ENCODE measurements around the gene IRF9.

Gene IRF9

GRCh38 chr14:24126939-24127338 is 34.1 kb upstream of the IRF9 start:
- Mint-ChIP-seq H3K27me3 (no peaks in the 10 kb centered on the region), H3K4me3 (no peak overlapping the region), H3K27ac (no peak overlapping the region), H3K36me3 (ENCODE audit: low read depth) (peaks cover 10% of the 10 kb centered on the region), H3K4me1 (ENCODE audit: low read depth) (peaks cover 15% of the 10 kb centered on the region), H3K9me3 (no peaks in the 10 kb centered on the region)

DNA sequence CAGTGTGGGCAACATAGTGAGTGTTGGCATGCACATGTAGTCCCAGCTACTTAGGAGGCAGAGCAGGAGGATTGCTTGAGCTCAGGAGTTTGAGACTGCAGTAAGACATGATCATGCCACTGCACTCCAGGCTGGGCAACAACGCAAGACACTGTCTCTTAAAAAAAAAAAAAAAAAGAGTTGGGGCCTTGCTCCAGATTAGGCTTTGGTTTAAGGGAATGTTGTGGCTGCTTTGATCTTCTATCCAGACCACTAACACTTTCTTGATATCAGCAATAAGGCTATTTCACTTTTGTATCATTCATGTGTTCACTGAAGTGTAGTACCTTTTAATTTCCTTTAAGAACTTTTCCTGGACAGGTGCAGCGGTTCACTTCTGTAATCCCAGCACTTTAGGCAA is 33.4 kb upstream of the IRF9 start:
- no peak overlapping the region for H3K4me3 Mint-ChIP-seq
- H3K27ac Mint-ChIP-seq: no peak overlapping the region
- H3K36me3 Mint-ChIP-seq (ENCODE audit: low read depth): peaks cover 10% of the 10 kb centered on the region
- H3K4me1 Mint-ChIP-seq (ENCODE audit: low read depth): peaks cover 21% of the 10 kb centered on the region
- no peaks in the 10 kb centered on the region for H3K9me3 Mint-ChIP-seq
- H3K27me3 Mint-ChIP-seq: no peaks in the 10 kb centered on the region

- H3K9me3 Mint-ChIP-seq: no peaks in the 10 kb centered on the region
- H3K4me1 Mint-ChIP-seq (ENCODE audit: low read depth): peaks cover 17% of the 10 kb centered on the region
Observed at GRCh38 chr14:24129410-24129998, 31.6 kb upstream of the IRF9 start.

GRCh38 chr14:24130380-24130716 is 30.7 kb upstream of the IRF9 start, which contains the start of gene FITM1:
TSS of gene FITM1 (plus strand) at chr14:24130659. CDS start at chr14:24131564, 905 bp downstream.
- Mint-ChIP-seq H3K4me1 (ENCODE audit: low read depth) (peaks cover 22% of the 10 kb centered on the region), H3K27me3 (no peaks in the 10 kb centered on the region), H3K27ac (peak within 1 kb of the TSS; percentile 33), H3K36me3 (ENCODE audit: low read depth) (no peaks in the 10 kb centered on the region), H3K9me3 (no peaks in the 10 kb centered on the region), H3K4me3 (no peak within 1 kb of the TSS)

More at GRCh38 chr14:24129410-24129998, 31.6 kb upstream of the IRF9 start:
- no peaks in the 10 kb centered on the region for H3K27me3 Mint-ChIP-seq
- no peak overlapping the region for H3K27ac Mint-ChIP-seq
- H3K4me3 Mint-ChIP-seq: no peak overlapping the region
- H3K36me3 Mint-ChIP-seq (ENCODE audit: low read depth): no peaks in the 10 kb centered on the region

DNA sequence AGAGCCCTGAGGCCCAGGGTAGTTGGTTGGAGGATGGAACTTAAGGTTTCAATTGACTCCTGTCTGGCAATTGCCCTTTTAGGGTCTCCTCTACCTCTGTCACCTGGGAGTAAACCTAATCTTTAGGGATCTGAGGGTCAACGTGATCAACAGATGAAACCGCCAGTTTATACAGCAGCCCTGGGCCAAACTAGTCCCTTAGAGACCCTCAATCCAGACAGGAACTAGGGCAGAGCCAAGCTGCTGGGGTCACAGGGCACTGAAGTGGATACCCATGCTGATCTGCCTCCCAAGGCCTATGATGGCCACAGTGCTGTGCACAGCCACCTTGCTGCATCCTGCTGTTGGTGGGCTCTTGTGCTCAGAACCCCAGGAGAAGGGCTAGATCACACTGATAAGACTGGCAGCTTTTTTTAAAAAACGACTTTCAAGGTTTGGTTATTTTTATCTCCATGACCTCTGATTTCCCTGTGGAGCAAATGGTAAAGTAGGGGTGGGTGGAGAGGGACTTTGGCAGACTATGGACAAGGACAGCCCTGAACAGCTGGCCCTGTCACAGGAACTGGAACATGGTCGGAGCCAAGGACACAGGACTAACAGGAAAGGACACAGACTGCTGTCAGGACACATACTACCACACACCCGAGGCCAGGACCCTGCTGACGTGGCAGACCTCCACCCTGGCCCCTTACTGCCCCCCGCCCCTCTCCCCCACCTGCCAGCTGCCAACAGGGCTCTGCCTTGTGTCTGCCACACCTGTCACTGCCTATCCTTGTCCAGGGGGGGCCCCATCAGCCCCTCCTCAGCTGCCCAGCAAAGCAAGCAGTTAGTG is 30.1 kb upstream of the IRF9 start:
- Mint-ChIP-seq H3K36me3 (ENCODE audit: low read depth) (no peaks in the 10 kb centered on the region), H3K9me3 (no peaks in the 10 kb centered on the region), H3K4me1 (ENCODE audit: low read depth) (peaks cover 25% of the 10 kb centered on the region), H3K27me3 (no peaks in the 10 kb centered on the region), H3K27ac (peak overlapping the region; percentile 33), H3K4me3 (no peak overlapping the region)

GRCh38 chr14:24131549-24131966 is 29.5 kb upstream of the IRF9 start:
- Mint-ChIP-seq H3K4me3 (no peak overlapping the region), H3K27me3 (no peaks in the 10 kb centered on the region), H3K4me1 (ENCODE audit: low read depth) (peaks cover 27% of the 10 kb centered on the region), H3K36me3 (ENCODE audit: low read depth) (peaks cover under 1% of the 10 kb centered on the region), H3K9me3 (no peaks in the 10 kb centered on the region), H3K27ac (peak overlapping the region; percentile 81)

DNA sequence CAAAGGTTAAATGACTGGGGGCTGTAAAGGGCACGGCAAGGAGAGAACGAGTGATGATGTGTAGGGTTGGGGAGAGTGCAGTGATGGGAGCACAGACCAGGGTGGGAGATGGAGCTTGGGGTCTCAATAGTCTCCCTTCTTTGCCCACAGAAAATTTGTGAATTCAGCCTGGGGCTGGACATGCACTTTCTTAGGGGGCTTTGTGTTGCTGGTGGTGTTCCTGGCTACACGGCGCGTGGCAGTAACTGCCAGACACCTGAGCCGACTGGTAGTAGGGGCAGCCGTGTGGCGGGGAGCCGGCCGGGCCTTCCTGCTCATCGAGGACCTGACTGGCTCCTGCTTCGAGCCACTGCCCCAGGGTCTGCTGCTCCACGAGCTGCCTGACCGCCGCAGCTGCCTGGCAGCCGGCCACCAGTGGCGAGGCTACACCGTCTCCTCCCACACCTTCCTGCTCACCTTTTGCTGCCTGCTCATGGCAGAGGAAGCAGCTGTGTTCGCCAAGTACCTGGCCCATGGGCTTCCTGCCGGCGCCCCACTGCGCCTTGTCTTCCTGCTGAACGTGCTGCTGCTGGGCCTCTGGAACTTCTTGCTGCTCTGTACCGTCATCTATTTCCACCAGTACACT is 28.9 kb upstream of the IRF9 start:
- Mint-ChIP-seq H3K9me3 (no peaks in the 10 kb centered on the region), H3K4me1 (ENCODE audit: low read depth) (peaks cover 33% of the 10 kb centered on the region), H3K4me3 (no peak overlapping the region), H3K36me3 (ENCODE audit: low read depth) (peaks cover 7% of the 10 kb centered on the region), H3K27ac (peak overlapping the region; percentile 82), H3K27me3 (no peaks in the 10 kb centered on the region)

- peak overlapping the region; percentile 82 for H3K27ac Mint-ChIP-seq
- no peaks in the 10 kb centered on the region for H3K9me3 Mint-ChIP-seq
- peaks cover 39% of the 10 kb centered on the region for H3K4me1 Mint-ChIP-seq (ENCODE audit: low read depth)
- no peak overlapping the region for H3K4me3 Mint-ChIP-seq
- H3K27me3 Mint-ChIP-seq: no peaks in the 10 kb centered on the region
- peaks cover 15% of the 10 kb centered on the region for H3K36me3 Mint-ChIP-seq (ENCODE audit: low read depth)
Observed at GRCh38 chr14:24132976-24133375, 28.1 kb upstream of the IRF9 start.

GRCh38 chr14:24133735-24134134 is 27.3 kb upstream of the IRF9 start:
- Mint-ChIP-seq H3K36me3 (ENCODE audit: low read depth) (peaks cover 23% of the 10 kb centered on the region), H3K9me3 (no peaks in the 10 kb centered on the region), H3K27ac (no peak overlapping the region), H3K27me3 (no peaks in the 10 kb centered on the region), H3K4me1 (ENCODE audit: low read depth) (peaks cover 46% of the 10 kb centered on the region), H3K4me3 (no peak overlapping the region)

DNA sequence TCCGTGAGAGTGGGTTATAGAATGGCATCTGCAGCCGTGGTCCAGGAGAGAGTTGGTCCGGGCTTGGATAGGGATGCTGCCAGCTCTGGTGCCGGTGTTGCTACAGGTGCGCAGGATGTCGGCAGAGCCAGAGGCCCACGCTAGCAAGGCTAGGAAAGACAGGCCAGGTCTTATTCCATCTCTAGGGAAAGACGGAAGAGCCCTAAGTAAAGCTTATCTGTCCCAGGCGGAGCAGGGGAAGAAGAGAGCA is 25.6 kb upstream of the IRF9 start:
- Mint-ChIP-seq H3K9me3 (no peaks in the 10 kb centered on the region), H3K4me1 (ENCODE audit: low read depth) (peaks cover 59% of the 10 kb centered on the region), H3K27ac (peak overlapping the region; percentile 80), H3K4me3 (peak overlapping the region; percentile 95), H3K36me3 (ENCODE audit: low read depth) (peaks cover 38% of the 10 kb centered on the region), H3K27me3 (no peaks in the 10 kb centered on the region)

DNA sequence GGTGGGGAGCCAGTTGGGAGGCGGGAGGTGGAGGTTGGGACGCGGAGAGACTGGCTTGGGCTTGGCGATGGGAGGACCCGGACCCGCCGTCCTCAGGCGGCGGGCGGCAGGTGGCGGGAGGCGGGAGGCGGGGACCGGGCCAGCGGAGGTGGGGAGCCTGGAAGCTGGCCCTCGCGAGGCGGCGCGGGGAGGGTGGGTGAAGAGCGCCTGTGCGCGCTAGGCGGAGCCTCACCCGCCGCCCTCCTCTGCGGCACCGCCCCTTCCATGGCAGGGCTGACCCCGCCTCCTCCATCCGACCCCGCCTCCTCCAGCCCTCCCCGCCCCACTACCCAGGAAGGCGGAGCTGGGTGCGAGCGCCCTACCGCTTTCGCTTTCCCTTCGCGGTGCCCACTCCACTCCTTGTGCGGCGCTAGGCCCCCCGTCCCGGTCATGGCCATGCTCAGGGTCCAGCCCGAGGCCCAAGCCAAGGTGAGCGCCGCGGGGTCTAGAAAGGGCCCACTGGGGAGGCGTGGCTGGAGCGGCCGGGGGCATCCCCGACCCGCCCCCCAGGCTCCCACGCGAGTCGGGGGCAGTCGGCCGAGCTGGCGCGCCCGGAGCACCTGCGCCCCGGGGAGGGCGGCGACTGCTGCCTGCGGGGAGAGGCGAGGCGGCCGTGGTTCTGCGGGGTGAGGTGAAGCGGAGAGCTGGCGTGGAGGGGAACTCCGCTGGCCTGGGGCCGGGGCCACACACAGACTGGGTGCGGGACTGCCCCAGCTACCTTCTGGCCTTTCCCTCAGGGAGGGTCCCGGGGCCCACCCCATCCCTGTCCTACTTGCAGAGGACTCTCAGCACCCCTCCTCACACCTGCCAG is 25.0 kb upstream of the IRF9 start, which contains the start of gene PSME1:
PSME1 (plus strand) TSS at position 361 of the 850 bp plus-strand sequence; CDS start at position 430, 69 bp downstream.
- Mint-ChIP-seq H3K27ac (peak within 1 kb of the TSS; percentile 96), H3K4me3 (peak within 1 kb of the TSS; percentile 95), H3K4me1 (ENCODE audit: low read depth) (peaks cover 59% of the 10 kb centered on the region), H3K9me3 (no peaks in the 10 kb centered on the region), H3K27me3 (no peaks in the 10 kb centered on the region), H3K36me3 (ENCODE audit: low read depth) (peaks cover 43% of the 10 kb centered on the region)

- Mint-ChIP-seq H3K4me3 (peak overlapping the region; percentile 95), H3K27ac (peak overlapping the region; percentile 96), H3K27me3 (no peaks in the 10 kb centered on the region), H3K4me1 (ENCODE audit: low read depth) (peaks cover 60% of the 10 kb centered on the region), H3K9me3 (no peaks in the 10 kb centered on the region), H3K36me3 (ENCODE audit: low read depth) (peaks cover 44% of the 10 kb centered on the region)
Observed at GRCh38 chr14:24136684-24137528, 24.2 kb upstream of the IRF9 start.

GRCh38 chr14:24137529-24138395 is 23.3 kb upstream of the IRF9 start:
- peak overlapping the region; percentile 95 for H3K4me3 Mint-ChIP-seq
- H3K27ac Mint-ChIP-seq: peak overlapping the region; percentile 96
- H3K4me1 Mint-ChIP-seq (ENCODE audit: low read depth): peaks cover 58% of the 10 kb centered on the region
- H3K9me3 Mint-ChIP-seq: no peaks in the 10 kb centered on the region
- H3K36me3 Mint-ChIP-seq (ENCODE audit: low read depth): peaks cover 48% of the 10 kb centered on the region
- H3K27me3 Mint-ChIP-seq: no peaks in the 10 kb centered on the region

Measured in stimulated activated naive CD8-positive, alpha-beta T cell treated with anti-CD3 and anti-CD28 coated beads, Interleukin-15, Interleukin-2, amounts not matched to agents 100 ng/mL and 50 ng/mL, for 24 hours (primary cell).